ENCODE results near the gene ABHD18.

- no peak for TF ChIP-seq CTCF (IDR thresholded peaks at IDR 0.05)
- no peak for TF ChIP-seq POLR2A (IDR thresholded peaks at IDR 0.05)
Measured at GRCh38 chr4:127967141-127967775, 2.1 kb downstream of the ABHD18 start.

Data from gastroesophageal sphincter (tissue), 3 donors.